ENCODE measurements around the gene ZSWIM3.

DNA sequence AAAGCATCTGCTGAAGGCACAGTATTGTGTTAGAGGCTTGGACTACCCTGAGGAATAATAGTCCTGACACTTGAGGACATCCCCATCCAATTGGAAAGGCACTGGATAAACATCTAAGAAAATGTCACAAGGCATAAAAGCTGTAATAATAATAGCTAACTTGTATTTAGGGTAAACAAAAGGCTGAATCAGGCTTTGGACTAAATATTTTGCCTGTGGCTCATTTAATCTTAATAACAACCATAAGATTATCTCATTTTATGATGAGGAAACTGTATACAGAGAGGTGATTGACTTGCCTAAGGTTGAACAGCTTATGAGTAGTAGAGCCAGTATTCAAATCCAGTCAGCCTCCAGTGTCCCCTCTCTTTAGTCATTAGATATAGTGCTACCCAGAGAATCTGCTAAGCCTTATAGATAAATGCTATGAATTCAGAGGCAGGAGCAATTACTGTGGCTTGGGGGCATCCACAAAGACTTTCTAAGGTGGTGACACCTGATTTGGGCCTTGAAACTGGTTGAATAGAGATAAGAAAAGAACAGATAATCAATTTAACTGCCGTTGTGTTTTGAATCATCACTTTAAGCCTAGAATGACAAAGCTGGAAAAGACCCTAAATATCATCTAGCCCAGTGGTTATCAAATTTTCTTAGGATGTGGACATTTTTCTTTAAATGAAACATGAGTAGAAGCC, 16.1 kb downstream of the ZSWIM3 start:
- TF ChIP-seq EP300 (conservative IDR thresholded peaks at IDR 0.05; ENCODE audit: poor library complexity, severe bottlenecking): no peak
- TF ChIP-seq, protein P1, sequence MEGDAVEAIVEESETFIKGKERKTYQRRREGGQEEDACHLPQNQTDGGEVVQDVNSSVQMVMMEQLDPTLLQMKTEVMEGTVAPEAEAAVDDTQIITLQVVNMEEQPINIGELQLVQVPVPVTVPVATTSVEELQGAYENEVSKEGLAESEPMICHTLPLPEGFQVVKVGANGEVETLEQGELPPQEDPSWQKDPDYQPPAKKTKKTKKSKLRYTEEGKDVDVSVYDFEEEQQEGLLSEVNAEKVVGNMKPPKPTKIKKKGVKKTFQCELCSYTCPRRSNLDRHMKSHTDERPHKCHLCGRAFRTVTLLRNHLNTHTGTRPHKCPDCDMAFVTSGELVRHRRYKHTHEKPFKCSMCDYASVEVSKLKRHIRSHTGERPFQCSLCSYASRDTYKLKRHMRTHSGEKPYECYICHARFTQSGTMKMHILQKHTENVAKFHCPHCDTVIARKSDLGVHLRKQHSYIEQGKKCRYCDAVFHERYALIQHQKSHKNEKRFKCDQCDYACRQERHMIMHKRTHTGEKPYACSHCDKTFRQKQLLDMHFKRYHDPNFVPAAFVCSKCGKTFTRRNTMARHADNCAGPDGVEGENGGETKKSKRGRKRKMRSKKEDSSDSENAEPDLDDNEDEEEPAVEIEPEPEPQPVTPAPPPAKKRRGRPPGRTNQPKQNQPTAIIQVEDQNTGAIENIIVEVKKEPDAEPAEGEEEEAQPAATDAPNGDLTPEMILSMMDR (IDR thresholded peaks at IDR 0.05; ENCODE audit: poor library complexity, severe bottlenecking): no peak
- no peak for TF ChIP-seq RAD21 (conservative IDR thresholded peaks at IDR 0.05)
- TF ChIP-seq, protein P2, sequence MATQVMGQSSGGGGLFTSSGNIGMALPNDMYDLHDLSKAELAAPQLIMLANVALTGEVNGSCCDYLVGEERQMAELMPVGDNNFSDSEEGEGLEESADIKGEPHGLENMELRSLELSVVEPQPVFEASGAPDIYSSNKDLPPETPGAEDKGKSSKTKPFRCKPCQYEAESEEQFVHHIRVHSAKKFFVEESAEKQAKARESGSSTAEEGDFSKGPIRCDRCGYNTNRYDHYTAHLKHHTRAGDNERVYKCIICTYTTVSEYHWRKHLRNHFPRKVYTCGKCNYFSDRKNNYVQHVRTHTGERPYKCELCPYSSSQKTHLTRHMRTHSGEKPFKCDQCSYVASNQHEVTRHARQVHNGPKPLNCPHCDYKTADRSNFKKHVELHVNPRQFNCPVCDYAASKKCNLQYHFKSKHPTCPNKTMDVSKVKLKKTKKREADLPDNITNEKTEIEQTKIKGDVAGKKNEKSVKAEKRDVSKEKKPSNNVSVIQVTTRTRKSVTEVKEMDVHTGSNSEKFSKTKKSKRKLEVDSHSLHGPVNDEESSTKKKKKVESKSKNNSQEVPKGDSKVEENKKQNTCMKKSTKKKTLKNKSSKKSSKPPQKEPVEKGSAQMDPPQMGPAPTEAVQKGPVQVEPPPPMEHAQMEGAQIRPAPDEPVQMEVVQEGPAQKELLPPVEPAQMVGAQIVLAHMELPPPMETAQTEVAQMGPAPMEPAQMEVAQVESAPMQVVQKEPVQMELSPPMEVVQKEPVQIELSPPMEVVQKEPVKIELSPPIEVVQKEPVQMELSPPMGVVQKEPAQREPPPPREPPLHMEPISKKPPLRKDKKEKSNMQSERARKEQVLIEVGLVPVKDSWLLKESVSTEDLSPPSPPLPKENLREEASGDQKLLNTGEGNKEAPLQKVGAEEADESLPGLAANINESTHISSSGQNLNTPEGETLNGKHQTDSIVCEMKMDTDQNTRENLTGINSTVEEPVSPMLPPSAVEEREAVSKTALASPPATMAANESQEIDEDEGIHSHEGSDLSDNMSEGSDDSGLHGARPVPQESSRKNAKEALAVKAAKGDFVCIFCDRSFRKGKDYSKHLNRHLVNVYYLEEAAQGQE (IDR thresholded peaks at IDR 0.05; ENCODE audit: borderline replicate concordance): no peak
- TF ChIP-seq EZH2 (IDR thresholded peaks at IDR 0.05; ENCODE audit: borderline replicate concordance, insufficient read depth, low read length, poor library complexity, severe bottlenecking): no peak
- TF ChIP-seq TAF1 (IDR thresholded peaks at IDR 0.05; ENCODE audit: low read depth): no peak

All from neural cell (in vitro differentiated cells).